Measurements from ENCODE around the gene CLEC4G.
"Not testable (repeated sequence)": the region's sequence is repeated elsewhere in the genome, so short reads cannot be mapped to it uniquely, and the experiment has no call there.

The CLEC4G gene, protein sequence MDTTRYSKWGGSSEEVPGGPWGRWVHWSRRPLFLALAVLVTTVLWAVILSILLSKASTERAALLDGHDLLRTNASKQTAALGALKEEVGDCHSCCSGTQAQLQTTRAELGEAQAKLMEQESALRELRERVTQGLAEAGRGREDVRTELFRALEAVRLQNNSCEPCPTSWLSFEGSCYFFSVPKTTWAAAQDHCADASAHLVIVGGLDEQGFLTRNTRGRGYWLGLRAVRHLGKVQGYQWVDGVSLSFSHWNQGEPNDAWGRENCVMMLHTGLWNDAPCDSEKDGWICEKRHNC

DNA sequence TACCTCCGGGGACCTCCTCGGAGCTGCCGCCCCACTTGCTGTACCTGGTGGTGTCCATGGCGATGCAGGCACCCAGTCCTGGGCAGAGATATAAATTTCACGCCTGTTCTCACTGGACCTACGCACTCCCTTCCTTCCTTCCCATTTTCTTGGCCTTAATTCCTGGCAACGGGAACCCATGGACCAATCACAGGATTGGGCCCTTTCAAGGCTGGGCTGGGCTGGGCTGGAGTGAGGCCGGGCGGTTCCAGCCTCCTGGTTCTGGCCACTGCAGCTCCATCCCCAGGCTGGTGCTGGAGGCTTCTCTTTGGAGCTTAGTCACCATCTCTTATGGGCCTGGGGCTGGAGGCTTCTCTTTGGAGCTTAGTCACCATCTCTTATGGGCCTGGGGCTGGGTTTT is at the start of gene CLEC4G:
Gene CLEC4G (minus strand): TSS at position 66 of the 400 bp plus-strand sequence. CDS start 8 bp downstream, at position 58.
- DNase-seq: no peak

DNA sequence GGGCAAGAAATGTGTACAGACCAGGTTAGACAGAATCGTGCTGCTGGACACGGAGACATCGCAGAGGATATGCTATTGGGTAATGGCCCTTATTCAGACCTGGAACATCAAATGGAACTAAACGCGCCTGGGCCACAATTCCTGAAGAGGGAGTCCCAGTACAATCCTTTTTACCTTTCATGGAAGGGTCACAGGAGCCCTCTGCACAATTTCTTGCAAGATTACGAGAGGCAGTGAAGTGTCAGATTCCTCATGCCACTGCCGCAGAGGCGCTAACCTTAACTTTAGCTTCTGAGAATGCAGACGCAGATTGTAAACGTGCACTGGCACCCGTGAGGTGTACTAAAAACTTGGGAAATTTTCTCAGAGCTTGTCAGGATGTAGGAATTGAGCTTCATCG is 49.2 kb upstream of the CLEC4G start:
- no peak for DNase-seq

DNA sequence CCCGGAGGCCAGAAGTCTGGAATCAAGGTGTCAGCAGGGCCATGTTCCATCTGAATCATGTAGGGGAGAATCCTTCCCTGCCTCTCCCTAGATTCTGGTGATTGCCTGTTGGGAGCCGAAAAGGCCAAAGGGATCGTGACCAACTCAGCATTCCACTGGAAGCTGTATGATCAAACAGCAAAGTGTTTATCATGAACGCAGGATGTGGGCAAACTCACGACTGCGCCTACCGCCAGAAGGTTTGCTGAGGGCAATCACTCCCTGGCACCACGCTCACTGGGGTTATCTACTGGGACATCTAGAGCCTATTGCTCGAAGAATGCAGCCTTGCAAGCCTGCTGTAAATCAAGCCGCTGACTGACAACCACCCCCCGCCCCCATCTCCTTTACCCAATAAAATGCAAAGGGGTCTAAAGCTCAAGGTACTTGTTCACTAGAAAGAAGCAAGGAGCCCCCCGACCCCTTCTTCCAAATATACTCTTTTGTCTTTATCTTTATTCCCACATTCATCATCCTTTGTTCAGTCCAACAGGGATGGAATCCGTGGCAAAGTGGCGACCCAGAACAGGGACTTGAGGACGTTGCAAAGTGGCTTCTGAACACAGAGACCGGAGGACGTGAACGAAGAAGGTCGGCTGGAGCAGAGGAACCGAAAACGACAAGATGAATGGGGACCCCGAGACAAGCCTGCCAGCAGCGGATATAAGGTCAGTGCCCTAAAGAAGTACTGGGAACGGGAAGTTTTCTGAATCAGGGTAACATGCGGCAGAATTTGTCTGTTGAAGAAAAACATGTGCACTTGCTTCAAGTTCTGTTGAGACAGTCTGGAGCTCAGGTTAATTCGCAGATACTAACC is 47.9 kb upstream of the CLEC4G start:
- no peak for DNase-seq

DNA sequence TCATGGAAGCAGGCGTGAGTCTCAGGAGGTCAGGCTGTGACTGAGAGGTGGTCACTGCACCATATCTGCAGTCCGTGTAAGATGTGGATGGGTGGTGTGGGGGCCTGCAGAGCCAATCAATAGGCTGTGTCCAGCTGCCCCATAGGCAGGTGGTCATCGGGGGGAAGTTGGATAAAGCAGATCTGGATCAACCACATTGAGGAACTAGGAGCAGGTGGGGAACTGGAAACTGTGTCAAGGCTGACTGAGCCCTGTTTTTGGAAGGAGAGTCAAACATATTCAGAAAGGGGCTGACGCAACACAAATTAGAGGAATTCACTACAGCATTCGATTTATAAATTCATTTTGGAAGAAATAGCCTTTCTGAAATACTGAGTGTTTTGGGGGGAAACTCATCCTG is 46.2 kb upstream of the CLEC4G start:
- DNase-seq: no peak

DNA sequence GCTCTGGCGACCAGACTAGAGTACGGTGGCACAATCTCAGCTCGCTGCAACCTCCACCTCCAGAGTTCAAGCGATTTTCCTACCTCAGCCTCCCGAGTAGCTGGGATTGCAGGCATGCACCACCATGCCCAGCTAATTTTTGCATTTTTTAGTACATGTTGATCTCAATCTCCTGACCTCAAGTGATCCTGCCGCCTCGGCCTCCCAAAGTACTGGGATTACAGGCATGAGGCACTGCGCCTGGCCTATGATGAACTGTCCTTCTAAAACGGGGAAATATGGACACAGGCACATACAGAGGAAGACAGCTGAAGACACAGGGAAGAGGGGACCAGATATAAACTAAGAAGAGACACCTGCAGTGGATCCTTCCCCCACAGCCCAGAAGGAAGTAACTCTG is 43.9 kb upstream of the CLEC4G start:
- DNase-seq: no peak

DNA sequence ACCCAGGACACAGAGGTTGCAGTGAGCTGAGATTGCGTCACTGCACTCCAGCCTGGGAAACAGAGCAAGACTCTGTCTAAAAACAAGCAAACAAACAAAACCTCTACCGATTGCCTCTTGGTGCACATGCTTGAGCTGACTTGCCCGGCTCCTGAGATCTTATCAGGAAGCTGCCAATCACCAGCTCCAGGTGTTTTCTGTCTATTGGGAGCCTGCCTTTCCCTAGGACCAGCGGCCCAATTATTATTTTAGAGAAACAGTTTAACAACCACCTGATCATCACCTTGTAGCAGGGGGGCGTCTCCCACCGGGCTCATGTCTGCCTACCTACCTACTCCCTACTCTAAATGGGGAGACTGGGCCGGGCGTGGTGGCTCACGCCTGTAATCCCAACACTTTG is 41.9 kb upstream of the CLEC4G start:
- DNase-seq: no peak

DNA sequence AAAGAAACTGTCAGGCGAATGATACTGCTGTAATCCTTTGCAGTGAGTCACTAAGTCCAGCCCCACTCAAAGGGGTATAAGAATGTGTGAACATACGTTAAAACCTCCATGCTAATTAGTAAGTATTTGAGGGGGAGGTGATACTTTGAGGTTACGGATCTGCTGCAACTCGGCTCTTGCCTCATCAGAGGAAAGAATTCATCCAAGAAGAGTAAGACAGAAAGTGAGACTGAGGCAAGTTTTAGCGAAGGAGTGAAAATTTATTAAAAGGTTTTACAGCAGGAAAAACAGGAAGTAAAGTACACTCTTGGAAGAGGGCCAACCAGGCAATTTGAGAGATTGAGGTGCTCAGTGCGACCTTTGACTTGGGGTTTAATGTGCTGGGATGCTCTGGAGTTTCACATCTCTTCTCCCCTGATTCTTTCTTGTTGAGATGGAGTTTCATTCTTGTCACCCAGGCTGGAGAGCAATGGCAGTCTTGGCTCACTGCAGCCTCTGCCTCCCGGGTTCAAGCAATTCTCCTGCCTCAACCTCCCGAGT is 40.9 kb upstream of the CLEC4G start:
- peak in 1 of 2 experiments; percentile 42 for DNase-seq

DNA sequence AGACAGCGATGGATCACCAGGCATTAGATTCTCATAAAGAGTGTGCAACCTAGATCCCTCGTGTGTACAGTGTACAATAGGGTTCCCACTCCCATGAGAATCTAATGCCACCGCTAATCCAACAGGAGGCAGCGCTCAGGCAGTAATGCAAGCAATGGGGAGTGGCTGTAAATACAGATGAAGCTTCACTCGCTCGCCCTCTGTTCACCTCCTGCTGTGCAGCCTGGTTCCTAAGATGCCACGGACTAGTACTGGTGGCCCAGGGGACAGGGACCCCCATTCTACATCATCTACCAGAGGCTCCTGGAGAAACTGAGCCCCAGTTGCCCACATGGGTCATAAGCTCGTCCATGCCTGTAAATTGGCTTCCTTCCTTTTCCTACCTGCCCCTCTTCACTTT is 39.2 kb upstream of the CLEC4G start:
- DNase-seq: no peak

DNA sequence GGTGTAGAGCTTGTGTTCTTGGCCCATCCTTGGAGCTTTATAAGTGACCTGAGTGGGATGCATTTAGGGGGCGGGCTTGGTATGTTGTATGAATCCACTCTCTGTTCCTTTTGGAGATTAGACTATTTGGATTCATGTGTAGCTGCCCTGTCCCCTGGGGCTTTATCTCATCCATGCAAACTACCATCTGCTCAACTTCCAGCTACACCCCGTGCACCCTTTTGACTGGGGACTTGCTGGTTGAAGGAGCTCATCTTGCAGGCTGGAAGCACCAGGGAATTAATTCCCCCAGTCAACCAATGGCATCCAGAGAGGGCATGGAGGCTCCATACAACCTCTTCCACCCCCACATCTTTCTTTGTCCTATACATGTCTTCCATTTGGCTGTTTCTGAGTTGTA is 37.3 kb upstream of the CLEC4G start:
- no peak for DNase-seq

DNA sequence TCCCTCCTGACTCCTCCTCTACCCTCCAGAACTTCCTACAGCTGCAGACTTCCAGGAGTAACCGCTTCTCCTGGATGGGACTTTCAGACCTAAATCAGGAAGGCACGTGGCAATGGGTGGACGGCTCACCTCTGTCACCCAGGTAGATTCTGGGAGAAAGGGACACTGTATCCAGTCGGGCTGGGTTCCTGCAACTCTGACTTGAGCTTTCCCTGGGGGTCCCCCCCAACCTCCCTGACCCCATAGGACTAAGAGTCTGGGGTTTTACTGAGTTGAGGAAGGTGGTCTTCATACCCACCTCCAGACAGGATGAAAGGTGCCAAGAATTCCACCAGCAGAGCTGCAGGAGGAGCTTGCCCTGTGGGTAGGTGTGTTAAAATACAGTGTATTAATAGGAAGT is 35.6 kb upstream of the CLEC4G start:
- no peak for DNase-seq

DNA sequence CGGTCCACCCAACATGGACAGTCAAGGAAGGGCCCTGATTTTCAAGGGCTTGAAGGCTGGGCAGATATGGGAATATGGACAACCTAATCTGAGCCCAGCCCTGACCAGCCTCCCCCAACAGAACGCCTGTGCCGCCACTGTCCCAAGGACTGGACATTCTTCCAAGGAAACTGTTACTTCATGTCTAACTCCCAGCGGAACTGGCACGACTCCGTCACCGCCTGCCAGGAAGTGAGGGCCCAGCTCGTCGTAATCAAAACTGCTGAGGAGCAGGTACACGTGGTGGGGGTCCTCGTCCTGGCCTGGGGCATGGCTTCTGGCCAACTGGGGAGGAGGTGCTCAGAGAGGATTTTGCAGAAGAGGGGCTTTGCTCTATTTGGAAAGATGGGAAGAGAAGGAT is 34.6 kb upstream of the CLEC4G start:
- DNase-seq: no peak

DNA sequence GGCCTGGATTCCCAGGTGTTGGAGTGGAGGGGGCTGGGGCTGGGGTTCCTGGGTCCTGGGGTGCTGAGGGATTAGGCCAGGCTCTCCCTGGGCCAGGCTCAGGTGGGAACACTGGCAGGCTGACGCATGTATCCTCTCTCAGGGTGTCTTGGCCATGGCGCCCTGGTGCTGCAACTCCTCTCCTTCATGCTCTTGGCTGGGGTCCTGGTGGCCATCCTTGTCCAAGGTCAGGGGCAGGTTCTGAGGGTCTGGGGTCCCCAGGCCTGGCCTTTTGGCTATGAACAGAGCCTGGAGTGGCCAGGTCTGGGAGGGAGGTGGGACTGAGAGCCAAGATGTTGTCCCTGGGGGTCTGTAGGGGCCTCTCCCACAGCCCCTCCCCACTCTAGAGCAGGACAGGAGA is 33.1 kb upstream of the CLEC4G start:
- DNase-seq: not testable (repeated sequence)

DNA sequence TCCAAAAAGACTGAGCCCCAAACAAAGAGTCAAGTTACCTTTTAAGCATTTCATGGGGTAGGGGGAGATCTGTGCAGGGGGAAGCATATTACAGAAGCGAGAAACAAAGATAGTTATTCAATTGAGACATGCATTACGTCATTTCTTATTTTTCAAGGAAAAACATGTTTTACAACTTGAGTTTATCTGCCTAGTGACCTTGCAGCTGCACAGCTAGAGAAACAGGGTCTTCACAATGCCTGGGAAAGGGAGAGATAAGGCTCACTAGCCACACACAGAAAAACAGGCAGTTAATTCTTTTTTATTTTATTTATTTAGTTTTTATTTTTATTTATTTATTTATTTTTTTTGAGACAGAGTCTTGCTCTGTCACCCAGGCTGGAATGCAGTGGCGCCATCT is 32.2 kb upstream of the CLEC4G start:
- not testable (repeated sequence) for DNase-seq

DNA sequence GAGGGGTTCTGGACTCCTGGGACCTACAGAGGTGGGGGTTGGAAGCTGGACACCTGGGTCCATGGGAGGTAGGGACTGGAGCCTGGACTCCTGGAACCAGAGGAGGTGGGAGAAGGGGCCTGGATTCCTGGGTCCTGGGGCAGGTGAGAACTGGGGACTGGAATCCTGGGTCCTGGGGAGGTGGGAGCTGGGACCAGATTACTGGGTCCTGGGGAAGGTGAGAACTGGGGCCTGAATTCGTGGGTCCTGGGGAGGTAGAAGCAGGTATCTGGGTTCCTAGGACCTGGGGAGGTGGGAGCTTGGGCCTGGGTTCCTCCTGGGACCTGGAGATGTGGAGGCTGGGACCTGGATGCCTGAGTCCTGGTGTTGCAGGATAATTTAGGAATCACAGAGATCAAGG is 31.8 kb upstream of the CLEC4G start:
- no peak for DNase-seq

DNA sequence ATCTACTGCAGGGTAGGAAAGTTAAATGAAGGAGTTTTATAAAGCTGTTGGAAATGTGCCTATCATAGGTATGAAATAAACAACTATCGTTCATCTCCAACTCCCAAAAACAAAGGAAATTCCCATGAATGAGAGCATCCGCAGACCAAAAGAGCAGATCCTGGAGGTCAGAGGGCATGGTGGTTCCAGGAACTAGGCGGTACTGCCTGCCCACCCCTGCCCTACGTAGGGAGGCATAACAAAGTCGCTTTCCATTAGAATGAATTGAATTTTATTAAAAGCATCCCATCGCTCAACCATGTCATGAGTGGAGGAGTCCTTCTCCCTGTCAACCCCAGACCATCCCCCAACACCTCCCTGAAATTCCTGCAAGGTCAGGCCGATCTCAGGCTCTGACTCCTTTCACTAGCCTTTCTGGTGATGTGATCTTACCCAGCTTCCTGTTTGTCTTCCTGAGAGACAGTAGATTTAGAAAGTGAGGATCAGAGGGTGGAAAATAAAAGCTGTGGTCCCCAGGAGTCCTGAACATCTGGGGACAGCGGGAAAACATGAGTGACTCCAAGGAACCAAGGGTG is 30.9 kb upstream of the CLEC4G start, which contains the start of gene CLEC4M:
Gene CLEC4M (plus strand): TSS at position 525 of the 575 bp plus-strand sequence. CDS start 24 bp downstream, at position 549.
- no peak for DNase-seq

DNA sequence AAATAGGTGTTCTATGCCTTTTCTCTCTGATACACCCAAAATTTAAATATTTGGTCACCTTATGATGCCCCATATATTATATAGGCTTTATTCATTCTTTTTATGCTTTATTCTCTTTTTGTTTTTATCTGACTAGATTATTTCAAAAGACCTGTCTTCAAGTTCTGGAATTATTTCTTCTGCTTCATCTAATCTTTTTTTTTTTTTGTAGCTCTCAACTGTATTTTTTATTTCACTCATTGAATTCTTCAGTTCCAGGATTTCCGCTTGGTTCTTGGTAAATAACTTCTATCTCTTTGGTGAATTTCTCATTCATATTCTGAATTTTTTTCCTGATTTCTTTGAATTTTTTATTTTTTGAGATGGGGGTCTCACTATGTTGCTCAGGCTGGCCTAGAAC is 27.2 kb upstream of the CLEC4G start:
- DNase-seq: no peak

DNA sequence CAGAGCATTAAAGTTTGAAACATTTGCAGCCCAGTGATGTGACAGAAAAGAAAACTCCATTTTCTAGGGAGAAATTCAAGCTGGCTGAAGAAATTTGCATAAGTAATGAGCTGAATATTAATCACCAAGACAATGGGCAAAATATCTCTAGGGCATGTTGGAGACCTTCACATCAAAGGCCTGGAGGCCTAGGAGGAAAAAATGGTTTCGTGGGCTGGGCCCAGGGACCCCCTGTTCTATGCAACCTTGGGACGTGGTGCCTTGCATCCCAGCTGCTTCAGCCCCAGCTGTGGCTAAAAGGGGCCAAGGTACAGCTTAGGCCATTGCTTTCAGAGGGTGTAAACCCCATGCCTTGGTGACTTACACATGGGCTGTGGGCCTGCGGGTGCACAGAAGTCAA is 25.4 kb upstream of the CLEC4G start:
- no peak for DNase-seq

DNA sequence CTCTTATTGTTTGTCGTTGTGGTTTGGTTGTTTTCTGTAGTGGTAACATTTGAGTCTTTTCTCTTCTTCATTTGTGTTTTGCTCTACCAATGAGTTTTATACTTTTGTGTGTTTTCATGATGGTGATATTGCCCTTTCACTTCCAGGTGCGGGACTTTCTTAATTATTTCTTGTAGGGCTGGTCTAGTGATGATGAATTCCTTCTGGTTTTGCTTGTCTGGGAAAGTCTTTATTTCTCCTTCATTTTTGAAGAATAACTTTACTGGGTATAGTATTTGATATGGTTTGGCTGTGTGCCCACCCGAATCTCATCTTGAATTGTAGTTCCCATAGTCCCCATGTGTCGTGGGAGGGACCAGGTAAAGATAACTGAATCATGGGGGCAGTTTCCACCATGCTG is 24.3 kb upstream of the CLEC4G start:
- no peak for DNase-seq

DNA sequence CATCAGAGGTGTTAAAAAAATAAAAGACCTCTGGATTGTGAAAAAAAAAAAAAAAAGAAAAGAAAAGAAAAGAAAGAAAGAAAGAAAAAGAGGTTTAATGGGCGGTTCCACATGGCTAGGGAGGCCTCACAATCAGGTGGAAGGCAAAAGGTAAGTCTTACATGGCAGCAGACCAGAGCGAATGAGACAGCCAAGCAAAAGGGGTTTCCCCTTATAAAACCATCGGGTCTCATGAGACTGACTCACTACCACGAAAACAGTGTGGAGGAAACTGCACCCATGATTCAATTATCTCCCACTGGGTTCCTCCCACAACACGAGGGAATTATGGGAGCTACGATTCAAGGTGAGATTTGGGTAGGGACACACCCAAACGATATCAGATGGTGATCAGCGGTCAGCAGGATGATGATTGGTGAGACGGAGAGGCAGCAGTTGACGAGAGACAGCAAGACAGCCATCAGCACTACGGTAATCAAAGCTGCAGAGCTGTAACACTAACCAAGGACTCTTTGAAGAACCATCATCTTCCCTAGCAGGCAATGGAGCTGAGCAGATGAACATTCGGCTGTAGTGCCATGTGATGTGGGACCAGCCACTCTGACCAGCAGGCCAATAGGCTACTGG is 19.4 kb upstream of the CLEC4G start:
- DNase-seq: peak in 1 of 2 experiments; percentile 56

DNA sequence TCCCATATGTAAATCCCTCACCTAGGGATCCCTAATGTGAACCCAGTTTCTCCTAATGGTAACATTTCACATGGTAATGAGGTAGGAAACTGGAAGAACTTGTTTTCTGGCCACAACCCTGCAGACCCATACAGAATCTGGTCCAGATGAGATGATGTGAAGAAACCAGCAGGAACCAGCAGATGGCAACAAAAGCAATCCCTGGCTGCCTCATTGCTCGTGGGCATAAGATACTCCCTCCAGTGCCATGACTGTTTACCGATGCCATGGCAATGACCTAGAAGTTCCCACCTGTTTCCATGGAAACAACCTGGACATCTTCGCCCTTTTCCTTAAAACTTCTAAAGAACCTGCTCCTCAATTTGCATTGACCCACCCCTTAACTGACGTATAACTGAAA is 16.8 kb upstream of the CLEC4G start:
- DNase-seq: no peak

DNA sequence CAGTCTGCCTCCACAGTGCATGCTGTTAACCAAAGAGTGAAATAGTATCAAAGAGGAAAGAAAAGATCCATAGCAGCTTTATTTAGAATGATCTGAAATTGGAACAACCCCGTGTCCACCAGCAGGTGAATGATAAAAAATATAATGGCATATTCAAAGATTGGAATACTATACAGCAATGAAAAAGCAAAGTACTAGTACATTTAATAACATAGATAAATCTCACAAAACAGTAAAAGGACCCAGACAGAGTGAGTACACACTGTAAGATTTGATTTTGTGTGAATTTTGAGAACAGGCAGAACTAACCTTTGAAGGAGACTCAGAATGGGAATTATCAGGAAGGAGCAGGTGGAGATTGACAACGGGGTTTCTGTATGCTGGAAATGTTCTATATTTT is 16.3 kb upstream of the CLEC4G start:
- DNase-seq: no peak

DNA sequence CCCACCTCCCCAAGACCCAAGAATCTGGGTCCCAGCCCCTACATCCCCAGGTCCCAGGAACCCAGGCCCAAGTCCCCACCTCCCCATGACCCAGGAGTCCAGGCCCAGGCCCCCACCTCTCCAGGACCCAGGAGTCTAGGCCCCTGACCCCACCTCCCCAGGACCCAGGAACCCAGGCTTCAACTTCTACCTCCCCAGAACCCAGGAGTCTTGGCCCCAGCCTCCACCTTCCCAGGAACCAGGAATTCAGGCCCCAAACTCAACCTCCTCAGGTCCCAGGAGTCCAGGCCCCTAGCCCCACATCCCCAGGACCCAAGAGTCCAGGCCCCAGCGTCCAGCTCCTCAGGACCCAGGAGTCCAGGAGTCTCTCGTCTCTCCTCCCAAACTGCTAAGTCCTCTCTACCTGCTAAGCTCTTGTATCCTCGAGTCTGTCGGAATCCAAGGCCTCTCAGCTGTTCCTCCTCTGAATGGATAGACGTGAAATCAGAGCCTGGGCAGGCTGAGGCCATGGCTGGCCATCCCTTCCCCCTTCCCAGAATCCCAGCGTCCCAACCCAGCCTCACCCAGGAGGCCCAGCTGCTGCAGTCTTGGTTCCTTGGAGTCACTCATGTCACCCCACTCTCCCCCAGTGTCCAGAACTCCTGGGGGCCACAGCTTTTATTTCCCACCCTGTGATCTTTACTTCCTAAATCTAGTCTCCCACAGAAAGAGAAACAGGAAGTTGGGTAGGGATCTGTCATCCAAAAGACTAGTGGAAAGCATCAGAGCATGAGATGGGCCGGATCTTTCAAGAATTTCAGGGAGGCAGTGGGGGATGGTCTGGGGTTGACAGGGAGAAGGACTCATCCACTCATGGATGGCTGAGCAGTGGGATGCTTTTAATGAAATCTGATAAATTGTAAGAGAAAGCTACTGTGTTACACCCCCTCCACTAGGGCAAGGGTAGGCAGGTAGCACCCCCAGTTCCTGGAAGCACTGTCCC is 15.3 kb upstream of the CLEC4G start, which contains the start of gene CD209:
Gene CD209 (minus strand): TSS at position 632 of the 982 bp plus-strand sequence. CDS start 23 bp downstream, at position 609.
- DNase-seq: no peak

Measured in stimulated activated CD4-positive, alpha-beta T cell treated with anti-CD3 and anti-CD28 coated beads, Interleukin-4, amount 100 ng/mL, for 4 hours (primary cell).